ENCODE measurements around the gene MGAT3. TPM values are rescaled to one million over a fixed set of nuclear protein-coding genes. Genes with fewer than 3 reads are reported as not detected.
A peak's percentile ranks its signal among the peaks of the same experiment; 100 is the strongest.

The MGAT3 gene
- total and polyA plus RNA-seq, 4 donors = 0.26 to 11.0 (median 1.8) TPM

DNA sequence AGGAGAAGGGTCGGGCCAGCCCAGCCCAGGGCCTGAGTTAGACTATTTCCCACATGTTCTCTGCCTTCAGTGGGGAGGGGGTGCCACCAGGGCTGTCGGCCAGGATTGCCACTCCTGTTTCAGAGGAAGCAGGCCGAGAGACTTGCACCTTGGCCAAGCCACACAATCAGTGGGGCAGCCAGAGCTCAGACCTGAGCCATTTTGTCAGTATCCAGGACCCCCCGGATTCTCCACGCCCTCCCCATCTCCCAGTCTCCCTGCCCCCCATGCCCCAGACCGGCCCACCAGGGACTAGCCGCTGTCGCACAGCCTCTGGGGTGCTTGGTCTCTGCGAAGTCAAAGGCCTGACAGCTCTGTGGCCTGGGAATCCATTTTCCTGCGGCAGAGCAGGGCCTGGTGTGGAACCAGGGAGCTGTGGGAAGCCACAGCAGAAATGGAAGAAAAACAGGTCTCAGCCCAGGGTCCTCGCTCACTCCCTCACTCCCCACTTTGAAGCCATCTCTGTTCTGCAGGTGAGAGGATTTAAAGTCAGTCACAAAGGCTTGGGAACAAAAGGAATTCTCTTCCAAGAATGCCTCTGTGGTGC is 25.5 kb upstream of the MGAT3 start:
- WGBS, 2 donors = 26 to 32% methylated on average over 11 of the region's 11 CpGs
- peaks cover 0 to 5% of the 10 kb centered on the region in 2 donors for H3K4me1 ChIP-seq (ENCODE audit: control insufficient read depth in 1 of 2, insufficient read depth in 2 of 2, low read length in 2 of 2)
- ATAC-seq (ENCODE audit: low FRiP score) = no peak
- peak overlapping the region; percentile 81 to 98 for H3K27ac ChIP-seq (ENCODE audit: low read depth in 1 of 2, low read length in 2 of 2)
- intact Hi-C loops (cut with DNase I) = loop anchor here in 1 of 2 donors (5.0 kb wide), 1 partner anchor 91 kb away; the partner anchor contains the start of gene ATF4
- H3K27me3 ChIP-seq (ENCODE audit: control insufficient read depth in 1 of 2, insufficient read depth in 2 of 2, low read length in 1 of 2) = no peaks in the 10 kb centered on the region
- DNase-seq = peak; percentile 48 to 75
- peaks cover 0 to 6% of the 10 kb centered on the region in 2 donors for H3K36me3 ChIP-seq (ENCODE audit: control insufficient read depth in 1 of 2, insufficient read depth in 2 of 2, low read length in 1 of 2)
- H3K4me3 ChIP-seq (ENCODE audit: low read length in 2 of 2) = no peak overlapping the region
- no peaks in the 10 kb centered on the region for H3K9me3 ChIP-seq (ENCODE audit: control insufficient read depth, low read length)

DNA sequence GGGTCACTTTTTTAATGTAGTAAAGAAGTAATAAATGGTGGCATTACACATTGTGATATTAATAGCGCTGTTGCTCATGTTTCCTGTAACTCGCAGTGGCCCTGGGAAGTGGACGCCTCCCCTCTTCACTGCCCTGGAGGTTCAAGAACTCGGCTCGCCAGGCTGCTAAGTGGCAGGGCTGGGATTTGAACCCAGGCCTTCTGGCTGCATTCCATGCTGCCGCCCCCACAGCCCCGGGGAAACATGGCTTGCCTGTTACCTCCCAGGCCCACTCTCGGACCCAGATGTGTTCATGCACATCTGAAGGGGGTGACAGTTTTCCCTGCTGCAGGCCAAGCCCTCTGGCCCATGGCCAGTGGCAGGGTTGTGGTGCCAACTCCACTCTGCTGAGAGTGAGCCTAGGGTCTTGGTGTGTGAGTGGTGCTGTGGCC is 25.0 kb upstream of the MGAT3 start:
- Histone ChIP-seq H3K36me3 (ENCODE audit: control insufficient read depth in 1 of 2, insufficient read depth in 2 of 2, low read length in 1 of 2) (peaks cover 0 to 2% of the 10 kb centered on the region in 2 donors), H3K27me3 (ENCODE audit: control insufficient read depth in 1 of 2, insufficient read depth in 2 of 2, low read length in 1 of 2) (no peaks in the 10 kb centered on the region), H3K9me3 (ENCODE audit: control insufficient read depth, low read length) (no peaks in the 10 kb centered on the region), H3K4me3 (ENCODE audit: low read length in 2 of 2) (no peak overlapping the region), H3K4me1 (ENCODE audit: control insufficient read depth in 1 of 2, insufficient read depth in 2 of 2, low read length in 2 of 2) (peaks cover 0 to 5% of the 10 kb centered on the region in 2 donors), H3K27ac (ENCODE audit: low read depth in 1 of 2, low read length in 2 of 2) (peak overlapping the region; percentile 64 to 75)
- ATAC-seq (ENCODE audit: low FRiP score) (peak; percentile 76), DNase-seq (peak; percentile 82 to 87)
- 4 to 8% methylated on average over 8 of the region's 8 CpGs for WGBS, 2 donors
- intact Hi-C loops (cut with DNase I) = loop anchor here in 1 of 2 donors (5.0 kb wide), 1 partner anchor 90 kb away; the partner anchor contains the start of gene ATF4

DNA sequence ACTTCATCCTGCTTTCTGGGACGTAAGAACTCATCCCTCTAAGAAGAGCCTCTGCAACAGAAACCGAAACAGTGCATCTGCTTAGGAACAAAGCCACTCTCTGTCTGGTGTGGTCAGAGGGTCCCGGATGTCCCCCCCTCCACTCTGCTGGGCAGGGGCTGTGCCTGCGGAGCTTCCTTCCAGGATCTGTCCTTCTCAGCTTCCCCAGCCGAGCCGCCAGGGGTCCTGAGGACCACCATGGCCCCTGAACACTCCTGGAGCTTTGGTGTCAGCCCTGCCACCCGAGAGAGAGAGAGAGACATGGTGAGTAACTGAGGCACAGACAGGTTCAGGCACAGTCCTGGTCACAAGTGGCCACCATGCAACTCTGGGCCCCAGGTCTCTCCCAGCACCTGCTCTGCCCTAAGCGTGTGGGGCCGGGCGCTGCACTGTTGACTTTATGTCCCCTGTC is 24.4 kb upstream of the MGAT3 start:
- 82 to 86% methylated on average over 10 of the region's 10 CpGs for WGBS, 2 donors
- DNase-seq = peak in 1 of 2 donors; percentile 63
- intact Hi-C loops (cut with DNase I) = loop anchor here in 1 of 2 donors (5.0 kb wide), 1 partner anchor 90 kb away; the partner anchor contains the start of gene ATF4
- Histone ChIP-seq H3K27ac (ENCODE audit: low read depth in 1 of 2, low read length in 2 of 2) (peak overlapping the region; percentile 64 to 75), H3K27me3 (ENCODE audit: control insufficient read depth in 1 of 2, insufficient read depth in 2 of 2, low read length in 1 of 2) (no peaks in the 10 kb centered on the region), H3K9me3 (ENCODE audit: control insufficient read depth, low read length) (no peaks in the 10 kb centered on the region), H3K4me1 (ENCODE audit: control insufficient read depth in 1 of 2, insufficient read depth in 2 of 2, low read length in 2 of 2) (peaks cover under 1 to 5% of the 10 kb centered on the region in 2 donors), H3K36me3 (ENCODE audit: control insufficient read depth in 1 of 2, insufficient read depth in 2 of 2, low read length in 1 of 2) (peaks cover 0 to 2% of the 10 kb centered on the region in 2 donors), H3K4me3 (ENCODE audit: low read length in 2 of 2) (no peak overlapping the region)
- no peak for ATAC-seq (ENCODE audit: low FRiP score)

DNA sequence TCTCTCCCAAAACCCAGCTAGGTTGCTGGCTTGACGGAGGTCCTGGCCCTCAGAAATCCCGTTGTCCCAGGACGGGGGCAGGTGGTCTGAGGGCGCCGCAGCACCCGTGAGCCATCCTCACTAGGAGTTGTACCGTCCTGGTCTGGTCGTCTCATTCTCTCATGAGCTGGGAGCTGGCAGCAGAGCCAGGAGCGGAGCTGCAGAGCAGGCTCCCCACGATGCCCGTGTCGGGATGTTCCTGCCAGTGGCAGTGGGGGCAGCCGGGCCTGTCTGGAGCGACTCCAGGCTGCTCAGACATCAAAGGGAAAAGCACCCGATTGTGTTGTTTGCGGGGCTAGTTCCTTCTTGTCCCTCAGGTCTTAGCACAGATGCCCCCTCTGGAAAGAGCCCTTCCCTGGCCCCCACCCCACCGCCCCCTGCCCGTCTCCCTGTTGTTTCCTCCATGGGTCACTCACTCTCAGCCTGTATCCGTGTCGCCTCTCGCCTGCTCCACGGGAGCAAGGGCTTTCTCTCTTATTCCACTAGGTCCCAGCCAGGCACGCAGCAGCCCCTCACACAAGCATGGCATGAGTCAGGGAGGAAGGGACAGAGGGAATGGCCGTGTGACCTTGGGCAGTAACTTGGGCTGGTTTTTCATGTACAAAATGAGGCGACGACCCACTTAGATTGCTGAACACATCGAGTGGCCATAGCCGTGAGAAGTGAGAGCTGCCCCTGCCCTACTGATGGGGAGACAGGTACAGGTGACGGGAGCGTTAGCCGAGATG is 23.2 kb upstream of the MGAT3 start:
- ATAC-seq (ENCODE audit: low FRiP score) (no peak), DNase-seq (peak in 1 of 2 donors; percentile 70)
- no peak overlapping the region for H3K27ac ChIP-seq (ENCODE audit: low read depth in 1 of 2, low read length in 2 of 2)
- intact Hi-C loops (cut with DNase I) = loop anchor here in 1 of 2 donors (5.0 kb wide), 1 partner anchor 89 kb away; the partner anchor contains the start of gene ATF4
- no peaks in the 10 kb centered on the region for H3K9me3 ChIP-seq (ENCODE audit: control insufficient read depth, low read length)
- no peak overlapping the region for H3K4me3 ChIP-seq (ENCODE audit: low read length in 2 of 2)
- 87 to 89% methylated on average over 30 to 31 of the region's 31 CpGs for WGBS, 2 donors
- no peaks in the 10 kb centered on the region for H3K27me3 ChIP-seq (ENCODE audit: control insufficient read depth in 1 of 2, insufficient read depth in 2 of 2, low read length in 1 of 2)
- H3K4me1 ChIP-seq (ENCODE audit: control insufficient read depth in 1 of 2, insufficient read depth in 2 of 2, low read length in 2 of 2) = peaks cover 1 to 5% of the 10 kb centered on the region in 2 donors
- H3K36me3 ChIP-seq (ENCODE audit: control insufficient read depth in 1 of 2, insufficient read depth in 2 of 2, low read length in 1 of 2) = no peaks in the 10 kb centered on the region

DNA sequence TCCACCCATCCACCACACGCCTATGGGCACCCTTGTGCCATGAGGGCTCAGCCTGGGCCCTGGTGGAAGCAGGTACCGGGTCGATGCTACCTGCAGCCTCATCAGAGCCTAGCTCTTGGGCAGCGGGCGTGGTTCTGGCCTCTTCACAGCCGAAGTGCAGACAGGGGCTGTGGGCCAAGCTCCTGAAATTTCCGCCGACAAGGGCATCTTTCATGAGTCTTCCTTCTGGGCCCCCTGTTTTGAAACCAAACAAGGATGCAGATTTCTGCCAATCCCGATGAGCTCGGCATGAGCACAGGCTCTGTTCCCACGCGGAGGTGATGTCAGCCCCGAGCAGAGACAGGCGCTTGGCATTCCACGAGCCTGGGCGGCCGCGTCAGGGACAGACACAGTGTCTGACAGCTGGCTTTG is 22.6 kb upstream of the MGAT3 start:
- Histone ChIP-seq H3K36me3 (ENCODE audit: control insufficient read depth in 1 of 2, insufficient read depth in 2 of 2, low read length in 1 of 2) (no peaks in the 10 kb centered on the region), H3K4me1 (ENCODE audit: control insufficient read depth in 1 of 2, insufficient read depth in 2 of 2, low read length in 2 of 2) (peaks cover 1 to 5% of the 10 kb centered on the region in 2 donors)
- intact Hi-C loops (cut with DNase I) = loop anchor here in 1 of 2 donors (5.0 kb wide), 1 partner anchor 88 kb away; the partner anchor contains the start of gene ATF4

DNA sequence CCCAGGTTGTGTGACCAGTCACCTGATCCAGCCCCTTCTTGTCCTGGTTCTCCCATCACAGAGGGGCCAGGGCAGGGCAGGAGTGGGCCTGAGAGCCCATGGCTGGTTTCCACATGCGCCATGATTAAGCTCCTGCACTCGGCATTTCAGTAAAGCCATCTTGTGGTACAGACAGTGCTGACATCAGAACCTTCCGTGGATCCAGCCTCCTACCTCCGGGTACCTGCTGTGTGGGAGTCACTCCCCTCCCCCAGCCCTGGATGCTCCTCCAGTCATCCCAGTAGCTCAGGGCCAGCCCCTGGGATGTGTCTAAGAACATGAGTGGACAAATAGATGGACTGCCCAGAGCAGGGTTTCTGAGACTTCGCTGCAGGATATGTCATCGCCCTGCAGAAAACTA is 22.1 kb upstream of the MGAT3 start:
- WGBS, 2 donors = 83 to 84% methylated on average over 6 of the region's 6 CpGs
- H3K4me1 ChIP-seq (ENCODE audit: control insufficient read depth in 1 of 2, insufficient read depth in 2 of 2, low read length in 2 of 2) = peaks cover 1 to 5% of the 10 kb centered on the region in 2 donors
- intact Hi-C loops (cut with DNase I) = loop anchor here in 1 of 2 donors (5.0 kb wide), 2 partner anchors 58 to 88 kb away; partner anchors contain the start of gene ATF4
- H3K9me3 ChIP-seq (ENCODE audit: control insufficient read depth, low read length) = no peaks in the 10 kb centered on the region
- no peak for ATAC-seq (ENCODE audit: low FRiP score)
- no peak overlapping the region for H3K4me3 ChIP-seq (ENCODE audit: low read length in 2 of 2)
- no peaks in the 10 kb centered on the region for H3K36me3 ChIP-seq (ENCODE audit: control insufficient read depth in 1 of 2, insufficient read depth in 2 of 2, low read length in 1 of 2)
- no peaks in the 10 kb centered on the region for H3K27me3 ChIP-seq (ENCODE audit: control insufficient read depth in 1 of 2, insufficient read depth in 2 of 2, low read length in 1 of 2)
- no peak overlapping the region for H3K27ac ChIP-seq (ENCODE audit: low read depth in 1 of 2, low read length in 2 of 2)
- DNase-seq = no peak

More for the DNA sequence above, 22.6 kb upstream of the MGAT3 start:
- 42 to 56% methylated on average over 18 of the region's 18 CpGs for WGBS, 2 donors
- peak in 1 of 2 donors; percentile 83 for DNase-seq
- Histone ChIP-seq H3K27ac (ENCODE audit: low read depth in 1 of 2, low read length in 2 of 2) (no peak overlapping the region), H3K9me3 (ENCODE audit: control insufficient read depth, low read length) (no peaks in the 10 kb centered on the region), H3K4me3 (ENCODE audit: low read length in 2 of 2) (no peak overlapping the region), H3K27me3 (ENCODE audit: control insufficient read depth in 1 of 2, insufficient read depth in 2 of 2, low read length in 1 of 2) (no peaks in the 10 kb centered on the region)
- no peak for ATAC-seq (ENCODE audit: low FRiP score)

DNA sequence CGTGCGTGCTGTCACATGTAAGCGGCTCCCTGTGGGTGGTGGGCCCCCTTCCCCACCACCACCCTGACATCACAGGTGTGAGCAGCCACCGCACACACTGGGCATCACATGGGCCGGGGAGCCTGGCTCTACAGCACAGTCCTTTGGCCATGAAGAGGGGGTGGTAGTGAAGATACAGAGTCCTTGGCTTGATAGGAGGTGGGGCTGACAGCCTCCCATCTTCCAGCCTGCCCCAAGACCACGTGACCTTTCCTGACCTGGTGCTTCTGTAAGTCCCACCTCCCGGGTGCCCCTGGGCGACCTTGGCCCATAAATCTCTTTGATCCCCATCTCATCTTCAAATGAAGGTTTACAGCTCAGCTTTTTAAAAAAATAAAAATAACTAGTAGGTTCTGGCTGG is 21.2 kb upstream of the MGAT3 start:
- Histone ChIP-seq H3K4me1 (ENCODE audit: control insufficient read depth in 1 of 2, insufficient read depth in 2 of 2, low read length in 2 of 2) (peaks cover 1 to 5% of the 10 kb centered on the region in 2 donors), H3K9me3 (ENCODE audit: control insufficient read depth, low read length) (no peaks in the 10 kb centered on the region), H3K27me3 (ENCODE audit: control insufficient read depth in 1 of 2, insufficient read depth in 2 of 2, low read length in 1 of 2) (no peaks in the 10 kb centered on the region), H3K36me3 (ENCODE audit: control insufficient read depth in 1 of 2, insufficient read depth in 2 of 2, low read length in 1 of 2) (no peaks in the 10 kb centered on the region), H3K27ac (ENCODE audit: low read depth in 1 of 2, low read length in 2 of 2) (no peak overlapping the region), H3K4me3 (ENCODE audit: low read length in 2 of 2) (no peak overlapping the region)
- WGBS, 2 donors = 82 to 87% methylated on average over 8 of the region's 8 CpGs
- intact Hi-C loops (cut with DNase I) = loop anchor here in 1 of 2 donors (5.0 kb wide), 1 partner anchor 57 kb away; no protein-coding TSS in a partner anchor
- DNase-seq (no peak), ATAC-seq (ENCODE audit: low FRiP score) (no peak)

DNA sequence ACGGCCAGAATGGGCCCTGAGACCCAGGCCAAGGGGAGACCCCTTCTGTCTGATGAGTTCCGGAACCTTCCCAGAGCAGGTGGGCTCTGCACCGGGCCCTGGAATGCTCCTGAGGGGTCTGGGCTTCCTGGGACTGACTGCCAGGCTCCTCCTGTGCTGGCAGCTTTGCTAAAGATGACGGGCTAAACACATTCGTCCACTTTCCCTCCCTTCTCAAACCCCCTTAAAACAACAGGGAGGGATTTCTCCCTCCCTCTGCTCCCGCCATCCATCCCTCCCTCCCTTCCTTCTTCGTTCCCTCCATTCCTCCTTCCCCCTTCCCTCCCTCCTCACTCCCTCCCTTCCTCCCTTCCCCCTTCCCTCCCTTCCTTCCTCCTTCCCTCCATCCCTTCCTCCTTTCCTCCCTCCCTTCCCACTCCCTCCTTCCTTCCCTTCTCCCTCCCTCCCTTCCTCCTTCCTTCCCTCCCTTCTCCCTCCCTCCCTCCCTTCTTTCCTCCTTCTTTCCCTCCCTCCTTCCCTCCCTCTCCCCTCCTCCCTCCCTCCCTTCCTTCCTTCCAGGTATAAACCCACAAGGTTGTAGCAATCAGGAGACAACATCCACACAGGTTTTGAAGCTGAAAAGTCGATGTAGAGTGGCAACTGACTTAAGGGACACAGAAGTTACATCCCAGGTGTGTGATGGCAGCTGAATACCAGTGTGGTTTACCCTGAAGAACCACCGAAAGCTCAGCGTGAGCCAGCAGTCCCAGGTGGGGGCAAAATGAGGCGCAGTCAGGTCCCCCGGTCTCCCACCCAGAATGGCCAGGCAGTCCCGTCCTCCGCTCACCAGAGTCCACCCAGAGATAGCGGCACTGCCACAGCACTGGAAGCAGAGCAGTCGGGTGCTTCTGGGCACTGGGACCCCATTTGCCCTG is 18.8 kb upstream of the MGAT3 start:
- Histone ChIP-seq H3K36me3 (ENCODE audit: control insufficient read depth in 1 of 2, insufficient read depth in 2 of 2, low read length in 1 of 2) (no peaks in the 10 kb centered on the region), H3K9me3 (ENCODE audit: control insufficient read depth, low read length) (no peaks in the 10 kb centered on the region), H3K27me3 (ENCODE audit: control insufficient read depth in 1 of 2, insufficient read depth in 2 of 2, low read length in 1 of 2) (no peaks in the 10 kb centered on the region), H3K27ac (ENCODE audit: low read depth in 1 of 2, low read length in 2 of 2) (no peak overlapping the region), H3K4me1 (ENCODE audit: control insufficient read depth in 1 of 2, insufficient read depth in 2 of 2, low read length in 2 of 2) (peaks cover 0 to 1% of the 10 kb centered on the region in 2 donors), H3K4me3 (ENCODE audit: low read length in 2 of 2) (no peak overlapping the region)
- intact Hi-C loops (cut with DNase I) = loop anchor here in 1 of 2 donors (5.0 kb wide), 1 partner anchor 54 kb away; no protein-coding TSS in a partner anchor
- peak; percentile 11 for ATAC-seq (ENCODE audit: low FRiP score)
- DNase-seq = no peak
- 41 to 46% methylated on average over 16 of the region's 16 CpGs for WGBS, 2 donors
